Posterior vena cava (tissue), 2 donors: Measurements from ENCODE around the gene RNASE7. TPM values are rescaled to one million over a fixed set of nuclear protein-coding genes. Genes with fewer than 3 reads are reported as not detected.
A peak's percentile ranks its signal among the peaks of the same experiment; 100 is the strongest.
"Not testable (repeated sequence)": the region's sequence is repeated elsewhere in the genome, so short reads cannot be mapped to it uniquely, and the experiment has no call there.

Experiments
- DNase-seq: peaks from one replicate; pipeline ENCODE4 v3.0.0-alpha.2; 2020; ENCODE audit warnings: low spot score
- intact Hi-C, 2 donors: fragments of 100-400 bp; cut with DNase I; formaldehyde crosslinking; loops; one replicate each; pipeline versions ENCODE4 v1.14.1 to v1.14.2; 2022 to 2023
- total RNA-seq, 2 donors: library from RNA; stranded (reverse); fragmentation: NEBNext Ultra II Directional; extraction: Animal tissue kit (Norgen Biotek cat#: 25700); gene quantifications; one replicate each; pipeline ENCODE4 v1.2.1, GENCODE V29; 2021
- donor health status: DM: yes; HTN: yes; CAD: no.
- donor health status: DM: yes; HTN: yes; CAD: no.

The RNASE7 gene
- total RNA-seq, 2 donors from 2014 or later = not detected

DNA sequence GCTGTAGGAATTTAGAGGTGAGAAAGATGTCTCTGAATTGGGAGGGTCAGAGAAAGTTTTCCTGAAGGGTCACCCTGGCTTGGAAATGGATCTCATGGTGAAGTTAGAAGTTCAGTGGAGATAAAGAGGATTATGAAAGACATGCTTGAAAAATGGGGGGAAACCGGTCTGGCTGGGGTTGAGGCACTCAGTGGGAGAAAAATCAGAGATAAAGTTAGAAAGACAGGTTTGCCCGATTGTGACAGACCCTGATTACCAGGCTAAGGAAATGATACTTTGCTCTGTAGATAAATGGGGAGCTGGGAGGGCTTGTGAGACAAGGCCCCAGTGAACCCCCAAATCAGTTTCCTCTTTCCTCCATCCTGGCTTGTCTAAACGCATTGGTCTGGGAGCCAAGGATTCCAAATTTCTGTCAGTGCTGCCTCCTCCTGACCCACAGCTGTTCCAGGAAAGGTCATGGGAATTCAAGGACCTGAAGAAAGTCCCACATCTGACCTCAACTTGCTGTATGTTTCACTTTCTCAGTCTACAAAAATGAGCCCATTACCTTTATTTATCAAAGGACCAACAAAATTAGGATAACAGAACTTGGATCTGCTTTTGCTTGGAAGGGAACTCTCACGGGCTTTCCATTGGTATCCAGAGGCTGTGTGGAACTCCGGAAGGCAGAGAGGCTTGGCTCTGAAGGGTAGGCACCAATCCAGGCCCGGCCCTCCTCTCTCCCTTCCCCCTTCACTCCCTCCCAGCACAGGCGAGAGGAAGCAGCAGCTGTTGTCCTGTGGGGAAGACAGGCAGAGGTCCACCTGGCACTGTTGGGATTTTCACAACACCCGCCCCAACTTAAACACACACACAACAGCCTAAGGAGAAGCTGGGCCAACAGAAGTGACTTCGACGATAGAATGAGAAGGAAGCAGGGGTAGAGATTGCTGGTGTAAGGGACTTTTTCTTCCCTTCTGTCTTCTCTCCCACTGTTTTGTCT is 3.4 kb upstream of the RNASE7 start:
- intact Hi-C loops = loop anchor here in 1 of 2 donors (2.0 kb wide), 1 partner anchor 22 kb away; no protein-coding TSS in a partner anchor
- peak; percentile 88 for DNase-seq

DNA sequence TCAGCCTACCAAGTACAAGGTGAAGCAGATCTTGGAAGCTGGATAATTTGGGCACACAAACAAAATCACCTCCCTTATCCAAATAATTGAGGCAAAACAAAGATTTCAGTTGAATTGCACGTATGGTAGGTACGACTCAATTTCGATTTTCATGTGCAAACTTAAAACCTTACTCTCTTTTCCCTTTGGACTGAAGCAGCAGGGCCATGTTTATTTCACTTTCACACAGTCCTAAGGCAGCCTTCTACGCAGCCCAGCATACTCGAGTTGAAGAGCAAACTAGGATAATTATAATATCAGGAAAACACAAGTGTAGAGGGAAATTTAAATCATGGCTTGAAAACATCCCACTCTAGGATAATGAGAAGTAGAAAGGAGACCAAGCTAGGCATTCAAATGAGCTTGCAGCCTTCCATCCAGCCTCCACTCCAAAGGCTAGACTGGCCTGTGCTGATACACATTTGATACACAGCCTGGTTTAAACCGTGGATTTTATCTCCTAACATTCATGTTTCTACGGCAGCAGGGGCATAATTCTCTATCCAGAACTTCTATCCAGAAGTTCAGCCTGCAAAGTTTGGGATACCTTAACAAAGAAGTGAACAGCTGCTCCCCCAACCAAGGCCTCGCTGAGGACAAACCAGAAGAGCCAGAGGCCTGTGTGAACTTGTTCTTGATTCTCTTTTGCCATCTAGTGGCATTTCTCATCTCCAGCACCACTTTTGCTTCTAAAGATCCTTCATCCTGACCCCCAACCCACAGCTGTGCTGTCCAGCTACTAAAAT is 2.4 kb upstream of the RNASE7 start:
- intact Hi-C loops = loop anchor here in 1 of 2 donors (2.0 kb wide), 1 partner anchor 23 kb away; no protein-coding TSS in a partner anchor
- no peak for DNase-seq

DNA sequence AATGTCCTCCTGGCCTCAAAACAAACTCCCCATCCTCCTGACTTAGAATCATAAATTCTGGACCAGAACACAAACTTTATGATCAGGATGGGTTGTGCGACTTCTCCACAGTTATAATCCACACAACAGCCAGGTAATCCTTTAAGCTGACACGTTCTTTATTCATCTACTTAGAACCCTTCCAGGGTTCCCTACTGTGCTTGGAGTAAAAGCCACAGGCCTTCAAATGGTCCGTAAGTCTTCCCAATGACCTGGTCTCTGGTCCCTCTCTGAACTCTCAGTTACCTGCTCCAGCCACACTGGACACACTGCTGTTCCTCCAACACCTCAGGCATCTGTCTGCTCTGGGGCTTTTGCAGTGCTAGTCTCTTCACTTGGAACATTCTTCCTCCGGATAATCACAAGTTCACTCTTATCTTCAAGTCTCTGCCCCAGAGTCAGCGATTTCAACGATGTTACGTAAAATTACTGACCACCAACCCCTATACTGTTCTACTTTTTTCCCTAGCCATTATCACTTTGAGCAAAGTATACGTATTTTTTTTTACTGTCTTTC is 1.7 kb upstream of the RNASE7 start:
- DNase-seq = no peak
- intact Hi-C loops = no loop called here

DNA sequence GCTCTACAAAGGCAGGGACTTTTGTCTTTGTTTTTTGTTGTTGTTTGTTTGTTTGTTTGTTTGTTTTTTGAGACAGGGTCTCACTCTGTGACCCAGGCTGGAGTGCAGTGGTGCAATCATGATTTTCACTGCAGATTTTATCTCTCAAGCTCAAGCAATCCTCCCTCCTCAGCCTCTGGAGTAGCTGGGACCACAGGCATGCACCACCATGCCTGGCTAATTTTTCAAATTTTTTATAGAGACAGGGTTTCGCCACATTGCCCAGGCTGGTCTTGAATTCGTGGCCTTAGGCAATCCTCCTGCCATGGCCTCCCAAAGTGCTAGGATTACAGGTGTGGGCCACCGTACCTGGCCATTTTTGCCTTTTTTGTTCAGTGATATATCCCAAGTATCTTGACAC is 1.2 kb upstream of the RNASE7 start:
- intact Hi-C loops, DNase-seq: not testable (repeated sequence)

DNA sequence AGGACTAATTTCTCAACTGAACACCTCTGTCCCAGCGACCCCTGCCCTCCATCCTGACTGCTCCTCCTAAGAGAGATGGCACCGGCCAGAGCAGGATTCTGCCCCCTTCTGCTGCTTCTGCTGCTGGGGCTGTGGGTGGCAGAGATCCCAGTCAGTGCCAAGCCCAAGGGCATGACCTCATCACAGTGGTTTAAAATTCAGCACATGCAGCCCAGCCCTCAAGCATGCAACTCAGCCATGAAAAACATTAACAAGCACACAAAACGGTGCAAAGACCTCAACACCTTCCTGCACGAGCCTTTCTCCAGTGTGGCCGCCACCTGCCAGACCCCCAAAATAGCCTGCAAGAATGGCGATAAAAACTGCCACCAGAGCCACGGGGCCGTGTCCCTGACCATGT is 756 bp downstream of the RNASE7 start:
- no peak for DNase-seq
- intact Hi-C loops = no loop called here

DNA sequence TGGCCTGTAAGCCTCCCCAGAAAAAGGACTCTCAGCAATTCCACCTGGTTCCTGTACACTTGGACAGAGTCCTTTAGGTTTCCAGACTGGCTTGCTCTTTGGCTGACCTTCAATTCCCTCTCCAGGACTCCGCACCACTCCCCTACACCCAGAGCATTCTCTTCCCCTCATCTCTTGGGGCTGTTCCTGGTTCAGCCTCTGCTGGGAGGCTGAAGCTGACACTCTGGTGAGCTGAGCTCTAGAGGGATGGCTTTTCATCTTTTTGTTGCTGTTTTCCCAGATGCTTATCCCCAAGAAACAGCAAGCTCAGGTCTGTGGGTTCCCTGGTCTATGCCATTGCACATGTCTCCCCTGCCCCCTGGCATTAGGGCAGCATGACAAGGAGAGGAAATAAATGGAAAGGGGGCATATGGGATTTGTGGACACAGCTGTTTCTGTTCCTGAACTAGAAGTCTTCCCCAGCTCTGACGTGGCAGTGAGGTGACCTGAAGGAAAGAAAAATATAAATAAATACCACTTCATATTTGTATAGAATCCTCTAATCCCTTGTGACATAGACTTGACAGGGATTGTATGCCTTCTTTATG is 1.3 kb downstream of the RNASE7 start:
- intact Hi-C loops = no loop called here
- no peak for DNase-seq

DNA sequence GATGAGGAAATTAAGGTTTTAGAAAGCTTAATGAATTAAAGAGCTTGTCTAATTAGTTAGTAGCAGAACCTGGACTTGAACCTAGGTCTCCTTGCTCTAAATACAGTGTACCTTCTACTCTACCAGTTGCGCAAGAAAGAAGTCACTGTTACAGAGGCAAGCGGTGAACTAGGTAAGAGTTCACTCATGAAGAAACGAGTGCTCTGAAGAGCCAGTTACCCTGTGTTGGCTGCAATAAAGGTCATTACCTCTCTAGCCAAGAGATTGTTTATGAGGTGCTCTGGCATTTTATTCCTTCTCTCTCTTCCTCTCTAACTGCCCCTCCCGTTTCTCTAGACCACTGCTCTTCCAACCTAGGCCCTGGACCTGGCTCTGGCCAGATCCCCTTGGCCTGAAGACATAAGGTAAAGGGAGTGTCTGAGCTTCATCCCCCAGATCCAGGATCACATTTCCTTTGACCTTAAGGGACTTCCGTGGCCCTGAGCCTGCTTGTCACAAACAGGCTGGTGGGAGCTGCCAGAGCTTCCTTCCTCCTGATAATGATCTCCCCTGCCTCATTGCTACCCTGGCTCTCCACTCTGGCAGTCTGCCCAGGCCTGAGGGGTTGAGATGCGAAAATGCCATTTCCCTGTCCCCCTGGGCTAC is 1.9 kb downstream of the RNASE7 start:
- intact Hi-C loops = no loop called here
- DNase-seq = no peak

DNA sequence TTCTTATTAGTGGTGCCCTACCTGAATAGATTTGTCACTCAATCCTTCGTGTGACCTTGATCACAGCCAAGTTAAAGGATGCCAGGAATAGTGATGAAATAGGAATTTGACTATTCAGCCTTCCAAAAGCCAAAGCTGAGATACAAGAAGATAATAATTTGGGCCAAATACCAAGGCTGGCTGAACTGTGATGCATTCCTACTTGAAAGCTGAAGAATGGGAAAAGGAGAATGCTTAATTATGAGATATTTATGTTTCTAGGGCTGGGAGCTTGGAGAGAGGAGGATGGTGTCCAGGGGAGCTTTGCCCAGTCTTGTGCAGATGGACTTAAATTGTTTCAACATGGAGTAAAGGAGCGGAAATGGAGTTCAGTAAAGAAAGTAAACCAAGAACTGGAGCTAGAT is 5.2 kb downstream of the RNASE7 start:
- intact Hi-C loops = no loop called here
- no peak for DNase-seq

DNA sequence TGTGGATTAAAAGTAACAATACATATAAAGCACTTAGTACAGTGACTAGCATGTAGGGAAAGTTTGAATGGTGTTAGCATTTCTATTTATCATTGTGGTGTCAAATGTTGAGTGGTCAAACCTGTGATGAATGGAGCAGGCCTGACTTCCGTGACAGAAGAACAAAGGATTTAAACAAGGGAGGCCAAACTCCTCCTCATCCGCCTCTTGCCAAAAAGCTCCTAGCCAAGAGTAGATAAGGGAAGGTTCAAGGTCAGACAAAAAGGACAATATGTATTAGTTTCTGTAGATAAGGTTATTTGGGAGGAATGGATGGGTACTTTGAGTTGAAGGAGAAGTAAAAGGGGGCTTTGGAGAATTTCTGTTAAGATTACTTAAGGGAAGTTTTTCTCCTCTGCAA is 6.5 kb downstream of the RNASE7 start:
- intact Hi-C loops = no loop called here
- DNase-seq = no peak

DNA sequence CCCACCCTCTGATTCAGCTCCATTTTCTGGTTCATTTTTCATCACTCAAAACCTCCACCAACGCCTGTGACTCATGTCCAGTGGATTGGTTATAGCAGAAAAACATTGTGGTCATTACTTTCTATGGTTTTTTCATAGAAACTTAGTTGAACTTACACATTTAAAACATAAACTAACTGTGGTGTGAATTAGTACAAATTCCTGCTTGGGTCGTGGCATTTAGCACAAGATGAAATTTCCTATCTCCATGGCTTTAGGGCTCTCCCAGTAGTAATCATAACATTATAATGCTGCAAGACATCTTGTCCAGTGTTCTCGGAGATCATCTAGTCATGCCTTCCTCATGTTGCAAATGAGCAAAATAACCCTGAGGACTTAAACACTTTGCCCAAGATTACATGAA is 7.1 kb downstream of the RNASE7 start:
- DNase-seq = no peak
- intact Hi-C loops = no loop called here

DNA sequence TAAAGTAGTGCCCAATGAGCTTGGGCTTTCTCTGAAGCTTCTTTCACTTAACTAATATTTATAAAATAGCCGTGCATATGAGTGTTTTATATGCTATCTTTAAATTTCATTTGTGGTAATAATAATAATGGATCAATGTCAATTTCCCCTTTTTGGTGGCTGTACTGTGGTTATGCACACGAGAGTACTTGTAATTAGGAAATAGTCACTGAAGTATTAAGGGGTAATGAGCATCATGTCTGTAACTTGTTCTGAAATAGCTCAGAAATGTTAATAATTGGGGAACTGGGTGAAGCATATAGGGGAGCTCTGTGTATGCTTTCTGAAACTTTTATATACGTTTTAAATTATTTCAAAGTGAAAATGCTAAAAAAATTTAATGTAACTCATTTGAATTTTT is 8.4 kb downstream of the RNASE7 start:
- intact Hi-C loops = no loop called here
- no peak for DNase-seq

DNA sequence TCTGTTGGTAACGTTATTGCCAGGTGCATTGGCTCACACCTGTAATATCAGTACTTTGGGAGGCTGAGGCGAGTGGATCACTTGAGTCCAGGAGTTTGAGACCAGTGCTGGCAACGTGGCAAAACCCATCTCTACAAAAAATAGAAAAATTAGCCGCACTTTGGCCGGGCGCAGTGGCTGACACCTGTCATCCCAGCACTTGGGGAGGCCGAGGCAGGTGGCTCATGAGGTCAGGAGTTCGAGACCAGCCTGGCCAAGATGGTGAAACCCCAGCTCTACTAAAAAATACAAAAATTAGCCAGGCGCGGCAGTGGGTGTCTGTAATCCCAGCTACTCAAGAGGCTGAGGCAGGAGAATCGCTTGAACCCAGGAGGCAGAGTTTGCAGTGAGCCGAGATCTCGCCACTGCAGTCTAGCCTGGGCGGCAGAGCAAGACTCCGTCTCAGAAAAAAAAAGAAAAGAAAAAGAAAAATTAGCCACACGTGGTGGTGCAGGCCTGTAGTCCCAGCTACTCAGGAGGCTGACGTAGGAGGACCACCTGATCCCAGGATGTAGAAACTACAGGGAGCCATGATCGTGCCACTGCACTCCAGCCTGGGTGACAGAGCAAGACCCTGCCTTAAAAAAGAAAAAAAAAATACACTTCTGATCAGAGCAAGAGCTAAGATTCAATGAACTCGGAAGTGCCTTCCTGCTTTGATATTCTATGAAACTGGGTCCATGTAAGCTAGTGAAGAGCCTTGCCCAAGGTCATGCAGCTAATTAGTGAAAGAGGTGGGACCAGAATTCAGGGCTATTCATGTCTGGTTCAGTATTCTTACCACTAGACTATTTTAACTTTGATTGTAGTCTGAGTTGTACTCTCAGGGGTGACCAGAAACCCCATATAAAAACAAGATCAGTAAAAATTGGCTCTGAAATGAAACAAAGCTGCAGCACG is 11.3 kb downstream of the RNASE7 start:
- intact Hi-C loops = loop anchor here in 1 of 2 donors (1.0 kb wide), 1 partner anchor 26 kb away; no protein-coding TSS in a partner anchor
- DNase-seq = no peak

DNA sequence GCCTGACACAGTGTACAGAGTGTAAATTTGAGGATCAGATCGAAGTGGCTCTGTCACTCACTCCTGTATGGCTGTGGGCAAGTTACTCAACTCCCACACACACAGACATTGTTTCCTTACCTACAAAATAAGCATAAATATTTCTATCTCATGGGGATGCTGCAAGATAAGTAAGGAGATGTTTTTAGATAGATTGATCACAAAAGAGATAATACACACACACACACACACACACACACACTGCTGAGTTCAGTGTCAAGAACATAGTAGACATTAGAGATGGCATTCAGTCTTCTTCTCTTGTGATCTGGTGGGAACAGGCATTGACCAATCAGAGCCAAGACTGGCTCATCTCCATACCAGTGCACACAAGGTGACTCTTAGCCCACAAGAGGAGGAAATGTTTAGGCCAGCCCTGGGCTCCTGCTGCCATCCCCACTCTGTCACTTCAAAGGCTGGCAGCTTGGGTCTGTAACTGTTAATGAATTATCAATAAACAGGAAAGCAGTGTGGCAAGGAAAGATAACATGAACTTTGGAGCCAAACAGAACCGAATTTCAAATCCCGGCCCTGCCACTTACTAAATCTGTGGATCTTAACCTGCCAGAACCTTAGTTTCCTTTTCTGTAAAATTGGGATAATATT is 12.1 kb downstream of the RNASE7 start:
- intact Hi-C loops = no loop called here
- no peak for DNase-seq

DNA sequence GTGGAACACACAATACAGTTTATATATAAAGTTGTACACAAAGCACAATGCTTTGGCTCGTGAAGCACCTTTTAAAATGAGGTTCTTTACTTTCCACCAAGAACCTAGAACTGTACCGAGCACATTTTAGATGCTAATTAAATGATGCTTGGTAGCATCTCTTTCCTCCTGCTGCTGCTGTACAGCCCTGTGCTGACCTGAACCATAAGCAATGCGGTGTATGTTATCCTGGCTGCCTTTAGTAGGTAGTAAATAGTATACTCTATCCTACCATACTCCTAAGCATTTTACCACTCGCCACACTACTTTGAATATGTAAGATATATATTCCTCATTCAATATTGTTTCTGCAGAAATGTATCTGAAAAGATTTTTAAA is 12.6 kb downstream of the RNASE7 start:
- no peak for DNase-seq
- intact Hi-C loops = no loop called here

DNA sequence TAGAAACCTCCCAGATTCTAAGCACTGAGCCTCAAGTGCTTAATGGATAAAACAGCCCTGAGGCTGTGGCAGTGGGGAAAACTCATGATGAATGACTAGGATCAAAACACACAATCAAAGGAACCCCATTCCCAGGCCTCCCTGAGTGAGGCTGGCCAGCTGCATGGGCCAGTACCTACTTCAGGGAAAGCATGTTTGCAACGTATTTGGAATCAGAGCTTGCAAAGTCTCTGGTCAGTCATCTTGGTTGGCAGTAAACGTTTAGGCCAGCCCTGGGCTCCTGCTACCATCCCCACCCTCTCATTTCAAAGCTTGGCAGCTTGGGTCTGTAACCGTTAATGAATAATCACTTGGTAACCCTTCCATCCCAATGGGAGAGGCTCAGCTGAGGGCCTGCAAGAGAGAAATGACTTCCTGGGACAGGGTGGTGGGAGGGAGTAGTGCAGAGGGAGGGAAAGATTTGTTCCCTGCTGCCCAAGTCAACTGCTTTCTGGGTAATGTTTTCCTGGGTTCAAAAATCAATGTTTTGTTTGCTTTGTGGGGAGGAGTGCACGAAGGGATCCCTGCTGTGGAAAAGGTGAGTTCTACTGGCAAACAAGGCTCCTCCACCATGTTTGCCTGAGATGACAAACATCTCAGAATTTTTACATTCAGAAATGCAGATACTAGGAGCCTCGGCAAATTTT is 13.4 kb downstream of the RNASE7 start:
- DNase-seq = no peak
- intact Hi-C loops = no loop called here

DNA sequence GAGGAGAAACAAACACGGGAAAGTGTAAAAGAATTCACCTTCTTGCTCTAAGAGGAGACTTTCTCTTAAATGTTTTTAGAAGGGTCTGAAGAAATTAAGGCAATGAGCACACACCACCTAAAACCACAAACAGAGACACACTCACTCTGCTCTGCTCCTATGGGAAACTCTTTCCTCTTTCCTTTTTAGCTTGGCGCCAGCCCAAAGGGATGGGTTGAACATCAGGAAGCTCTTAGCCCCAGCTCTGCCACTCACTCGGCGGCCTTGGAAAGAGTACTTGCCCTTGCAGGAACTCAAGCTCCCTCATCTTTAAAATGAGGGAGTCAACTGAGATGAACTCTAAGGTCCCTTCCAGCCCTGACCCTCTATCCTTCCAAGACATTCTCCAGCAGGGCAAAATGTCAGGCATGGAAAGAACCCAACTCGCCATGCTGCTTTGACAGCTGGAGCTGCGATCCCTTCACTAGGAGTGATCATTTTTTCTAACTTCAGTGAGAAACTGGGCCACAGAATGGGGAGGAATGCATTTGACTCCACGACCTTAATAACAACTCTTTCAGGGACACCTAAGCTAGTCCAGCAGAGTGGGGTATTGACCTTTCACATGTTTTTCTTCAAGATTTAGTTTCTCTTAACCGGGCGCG is 14.5 kb downstream of the RNASE7 start:
- no peak for DNase-seq
- intact Hi-C loops = no loop called here
